Measurements from ENCODE around the gene SIX2. TPM values are rescaled to one million over a fixed set of nuclear protein-coding genes. Genes with fewer than 3 reads are reported as not detected.

The SIX2 gene
- total RNA-seq, 1 donor from 2014 or later = 13.8 TPM

DNA sequence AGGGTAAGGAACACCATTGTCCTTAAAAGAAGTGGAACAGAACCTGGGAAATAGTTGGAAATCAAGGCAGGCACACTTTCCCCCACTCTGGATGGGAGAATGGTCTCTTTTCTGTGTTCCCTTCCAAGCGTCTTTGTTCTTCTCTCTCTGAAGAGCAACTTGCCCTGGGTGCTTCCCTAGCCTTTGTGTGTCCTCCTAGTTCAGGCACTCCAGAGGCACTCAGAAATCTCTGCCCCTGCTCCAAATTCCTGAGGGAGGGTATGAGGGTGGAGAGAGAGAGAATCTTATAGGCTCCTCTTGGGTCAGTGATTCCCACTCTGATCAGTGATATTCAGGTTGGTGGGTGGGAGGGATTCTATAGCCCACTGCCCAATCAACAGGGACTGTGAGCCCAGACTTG lies 8.8 kb upstream of the SIX2 start:
- H3K36me3 Mint-ChIP-seq = peaks cover 4% of the 10 kb centered on the region
- peaks cover 79% of the 10 kb centered on the region for H3K27me3 Mint-ChIP-seq
- H3K27ac Mint-ChIP-seq = no peak overlapping the region
- TF ChIP-seq, protein P1, sequence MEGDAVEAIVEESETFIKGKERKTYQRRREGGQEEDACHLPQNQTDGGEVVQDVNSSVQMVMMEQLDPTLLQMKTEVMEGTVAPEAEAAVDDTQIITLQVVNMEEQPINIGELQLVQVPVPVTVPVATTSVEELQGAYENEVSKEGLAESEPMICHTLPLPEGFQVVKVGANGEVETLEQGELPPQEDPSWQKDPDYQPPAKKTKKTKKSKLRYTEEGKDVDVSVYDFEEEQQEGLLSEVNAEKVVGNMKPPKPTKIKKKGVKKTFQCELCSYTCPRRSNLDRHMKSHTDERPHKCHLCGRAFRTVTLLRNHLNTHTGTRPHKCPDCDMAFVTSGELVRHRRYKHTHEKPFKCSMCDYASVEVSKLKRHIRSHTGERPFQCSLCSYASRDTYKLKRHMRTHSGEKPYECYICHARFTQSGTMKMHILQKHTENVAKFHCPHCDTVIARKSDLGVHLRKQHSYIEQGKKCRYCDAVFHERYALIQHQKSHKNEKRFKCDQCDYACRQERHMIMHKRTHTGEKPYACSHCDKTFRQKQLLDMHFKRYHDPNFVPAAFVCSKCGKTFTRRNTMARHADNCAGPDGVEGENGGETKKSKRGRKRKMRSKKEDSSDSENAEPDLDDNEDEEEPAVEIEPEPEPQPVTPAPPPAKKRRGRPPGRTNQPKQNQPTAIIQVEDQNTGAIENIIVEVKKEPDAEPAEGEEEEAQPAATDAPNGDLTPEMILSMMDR (conservative IDR thresholded peaks at IDR 0.05) = no peak
- no peak overlapping the region for H3K4me3 Mint-ChIP-seq
- no peak for DNase-seq (ENCODE audit: extremely low spot score, unreplicated experiment)
- H3K9me3 Mint-ChIP-seq = no peaks in the 10 kb centered on the region
- H3K4me1 Mint-ChIP-seq (ENCODE audit: unreplicated experiment) = peaks cover 7% of the 10 kb centered on the region

DNA sequence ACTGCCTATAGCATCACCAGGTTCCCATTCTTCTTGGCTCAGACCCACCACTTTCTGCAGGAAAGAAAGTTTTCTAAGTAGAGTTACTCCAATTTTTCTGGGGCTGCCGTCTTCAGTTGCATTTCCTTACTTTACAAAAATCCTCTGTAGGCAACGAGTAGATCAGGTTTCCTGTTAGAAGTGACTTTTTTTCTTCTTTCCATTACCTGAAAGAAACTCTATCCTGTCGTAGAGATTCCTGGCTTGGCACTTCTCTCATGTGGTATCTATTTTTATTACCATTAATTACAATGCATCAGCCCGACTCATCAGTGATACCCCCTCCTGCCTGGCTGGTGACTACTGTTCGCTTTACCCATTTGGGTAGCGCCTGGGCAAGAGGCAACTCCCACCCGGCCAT lies 5.6 kb upstream of the SIX2 start:
- Mint-ChIP-seq H3K36me3 (peaks cover 4% of the 10 kb centered on the region), H3K4me3 (peak overlapping the region; percentile 79), H3K9me3 (no peaks in the 10 kb centered on the region), H3K27ac (peak overlapping the region; percentile 59), H3K4me1 (ENCODE audit: unreplicated experiment) (peaks cover 13% of the 10 kb centered on the region), H3K27me3 (peaks cover 87% of the 10 kb centered on the region)
- TF ChIP-seq, protein P1 (conservative IDR thresholded peaks at IDR 0.05) = no peak
- no peak for DNase-seq (ENCODE audit: extremely low spot score, unreplicated experiment)

DNA sequence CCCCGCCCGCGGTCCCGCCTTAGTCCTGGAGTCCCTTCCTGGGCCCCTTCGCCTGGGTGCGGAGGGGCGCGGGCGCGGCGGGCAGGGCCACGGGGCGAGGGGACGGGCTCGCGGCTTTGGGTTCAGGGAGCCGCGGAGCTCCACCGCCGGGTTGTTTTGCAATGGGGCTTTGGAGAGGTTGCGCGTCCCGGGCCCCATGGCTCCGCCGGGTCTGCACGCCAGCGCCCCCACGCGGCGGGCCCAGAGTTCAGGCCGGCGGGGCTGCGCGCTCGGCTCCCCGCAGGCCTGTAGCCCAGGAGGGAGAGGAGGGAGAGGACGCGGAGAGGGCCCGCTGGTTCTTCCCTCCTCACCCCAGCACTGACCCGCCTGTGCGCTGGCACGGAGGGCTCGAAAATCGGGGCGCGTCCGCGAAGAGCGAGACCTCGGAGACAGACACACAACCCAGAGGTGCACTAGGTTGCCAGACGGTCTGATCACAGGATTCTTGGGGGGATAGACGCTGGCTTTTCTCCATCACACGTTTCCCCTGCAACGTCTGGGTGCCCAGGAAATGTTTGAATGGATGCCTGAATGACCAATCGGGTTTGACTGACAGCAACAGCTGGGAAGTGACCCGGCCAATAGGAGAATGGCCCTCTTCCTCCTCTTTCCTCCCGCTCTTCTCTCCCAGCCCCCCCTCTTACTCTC lies 4.9 kb upstream of the SIX2 start:
- DNase-seq (ENCODE audit: extremely low spot score, unreplicated experiment) = no peak
- H3K27me3 Mint-ChIP-seq = peaks cover 87% of the 10 kb centered on the region
- H3K4me3 Mint-ChIP-seq = peak overlapping the region; percentile 79
- H3K9me3 Mint-ChIP-seq = no peaks in the 10 kb centered on the region
- H3K36me3 Mint-ChIP-seq = peaks cover 4% of the 10 kb centered on the region
- TF ChIP-seq, protein P1 (conservative IDR thresholded peaks at IDR 0.05) = peak; percentile 92
- H3K27ac Mint-ChIP-seq = peak overlapping the region; percentile 59
- H3K4me1 Mint-ChIP-seq (ENCODE audit: unreplicated experiment) = peaks cover 13% of the 10 kb centered on the region

DNA sequence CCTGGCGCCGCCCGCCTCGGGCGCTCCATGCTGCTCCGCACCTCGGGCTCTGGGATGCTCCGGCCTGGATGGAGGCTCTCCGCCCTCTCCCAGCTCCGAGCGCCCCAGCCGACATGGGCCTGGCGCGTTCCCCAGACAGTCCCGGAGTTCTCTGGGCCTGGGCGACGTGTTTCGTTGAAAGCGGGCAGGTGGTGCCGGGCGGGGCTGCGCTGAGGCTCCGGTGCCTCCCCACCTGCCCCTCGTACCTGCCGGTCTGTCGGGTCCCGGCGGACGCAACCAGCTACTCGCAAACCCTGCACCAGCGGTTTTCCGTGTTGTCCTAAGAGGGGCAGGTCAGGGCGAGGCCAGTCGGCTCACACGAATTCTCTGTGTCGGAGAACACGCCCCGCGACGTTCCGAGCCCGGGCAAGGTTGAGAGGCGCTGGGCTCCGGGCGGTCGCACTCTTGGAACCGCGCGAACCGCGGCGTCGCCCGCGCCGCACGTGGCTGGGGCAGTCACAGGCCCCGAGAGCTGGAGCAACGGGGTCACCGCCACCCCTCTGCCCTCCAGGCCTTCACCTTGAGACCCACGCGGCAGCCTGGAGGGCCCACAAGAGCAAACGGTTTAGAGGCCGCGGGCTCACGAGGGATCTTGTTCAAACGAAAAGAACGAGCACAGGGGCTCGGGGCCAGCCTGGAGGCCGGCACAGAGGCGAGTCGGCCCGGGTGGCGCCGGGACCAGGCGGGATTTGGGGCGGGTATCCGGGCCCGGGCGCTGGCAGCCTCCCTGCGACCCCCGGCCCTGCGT lies 4.2 kb upstream of the SIX2 start:
- TF ChIP-seq, protein P1 (conservative IDR thresholded peaks at IDR 0.05) = no peak
- H3K4me1 Mint-ChIP-seq (ENCODE audit: unreplicated experiment) = peaks cover 13% of the 10 kb centered on the region
- no peak overlapping the region for H3K4me3 Mint-ChIP-seq
- H3K27me3 Mint-ChIP-seq = peaks cover 85% of the 10 kb centered on the region
- DNase-seq (ENCODE audit: extremely low spot score, unreplicated experiment) = no peak
- peaks cover 4% of the 10 kb centered on the region for H3K36me3 Mint-ChIP-seq
- H3K9me3 Mint-ChIP-seq = no peaks in the 10 kb centered on the region
- no peak overlapping the region for H3K27ac Mint-ChIP-seq

DNA sequence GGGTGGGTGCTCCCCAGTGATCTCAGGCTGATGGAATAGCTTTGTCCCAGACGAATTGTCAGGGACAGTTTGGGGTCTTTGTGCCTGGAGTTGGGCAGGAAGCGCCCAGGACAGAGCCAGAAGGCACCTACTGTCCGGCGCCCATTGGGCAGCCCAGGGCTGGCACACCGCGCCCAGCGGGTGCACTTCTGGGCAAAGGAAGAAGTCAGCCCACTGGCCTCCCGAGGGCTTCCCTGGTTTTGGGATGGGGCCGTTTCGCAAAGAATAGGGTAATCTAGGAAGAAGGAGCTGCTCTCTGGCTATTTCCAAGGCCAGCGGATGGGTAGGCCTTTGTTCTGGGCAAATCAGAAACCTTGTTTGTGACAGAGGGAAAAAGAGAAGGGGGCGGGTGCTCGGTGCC lies 3.5 kb upstream of the SIX2 start:
- H3K4me3 Mint-ChIP-seq = peak overlapping the region; percentile 67
- H3K27me3 Mint-ChIP-seq = peaks cover 87% of the 10 kb centered on the region

More for the DNA sequence above, 3.5 kb upstream of the SIX2 start:
- H3K27ac Mint-ChIP-seq = no peak overlapping the region
- TF ChIP-seq, protein P1 (conservative IDR thresholded peaks at IDR 0.05) = no peak
- peaks cover 13% of the 10 kb centered on the region for H3K4me1 Mint-ChIP-seq (ENCODE audit: unreplicated experiment)
- peaks cover 8% of the 10 kb centered on the region for H3K36me3 Mint-ChIP-seq
- no peaks in the 10 kb centered on the region for H3K9me3 Mint-ChIP-seq
- no peak for DNase-seq (ENCODE audit: extremely low spot score, unreplicated experiment)

All from type B pancreatic cell (in vitro differentiated cells).